NT2/D1 (cell line): ENCODE data around the gene PARP3.
"Not testable (repeated sequence)": the region's sequence is repeated elsewhere in the genome, so short reads cannot be mapped to it uniquely, and the experiment has no call there.

Source experiments
- DNase-seq: peaks from one replicate; pipeline ENCODE4 v3.0.0-alpha.2; 2011; ENCODE audit warnings: low read depth, low spot score
- H3K27me3 ChIP-seq: 2 replicates; pipeline ENCODE4 v1.6.0; 2011; ENCODE audit warnings: mild to moderate bottlenecking; ENCODE audit not compliant: insufficient read length, insufficient read depth
- H3K36me3 ChIP-seq: 2 replicates; pipeline ENCODE4 v1.6.1; 2011; ENCODE audit warnings: mild to moderate bottlenecking, low read length, mixed read lengths; ENCODE audit not compliant: insufficient read depth, insufficient read length
- H3K4me1 ChIP-seq: 2 replicates; pipeline ENCODE4 v1.5.1; 2011; ENCODE audit not compliant: insufficient read depth, insufficient read length
- H3K4me3 ChIP-seq: 2 replicates; pipeline ENCODE4 v1.5.1; 2011; ENCODE audit warnings: low read depth; ENCODE audit not compliant: insufficient read length
- H3K9ac ChIP-seq: 2 replicates; pipeline ENCODE4 v1.6.0; 2011; ENCODE audit warnings: low read depth; ENCODE audit not compliant: insufficient read length
- H3K9me3 ChIP-seq: 2 replicates; pipeline ENCODE4 v1.5.1; 2011; ENCODE audit warnings: mild to moderate bottlenecking, low read length; ENCODE audit not compliant: insufficient read depth
- SUZ12 ChIP-seq: IDR thresholded peaks from 2 replicates; pipeline ENCODE4 v1.6.1; 2011; ENCODE audit not compliant: insufficient read length, insufficient read depth; ENCODE audit errors: extremely low read depth
- YY1 ChIP-seq: IDR thresholded peaks from 2 replicates; pipeline ENCODE4 v1.6.1; 2011; ENCODE audit not compliant: insufficient read length, insufficient read depth
- ZNF274 ChIP-seq: IDR thresholded peaks from 2 replicates; pipeline ENCODE4 v1.6.1; 2011; ENCODE audit warnings: mild to moderate bottlenecking, low read depth, low read length

PARP3 gene

GRCh38 chr3:51986010-51986947, 44.1 kb downstream of the PARP3 start:
- H3K9me3 ChIP-seq = no peaks in the 10 kb centered on the region

GRCh38 chr3:51987568-51987967, 45.4 kb downstream of the PARP3 start:
- H3K9ac ChIP-seq = no peak overlapping the region
- H3K4me1 ChIP-seq = peaks cover 32% of the 10 kb centered on the region
- no peaks in the 10 kb centered on the region for H3K27me3 ChIP-seq
- no peak for DNase-seq
- H3K36me3 ChIP-seq = peaks cover 18% of the 10 kb centered on the region
- TF ChIP-seq YY1 (no peak), ZNF274 (no peak), SUZ12 (no peak)
- no peaks in the 10 kb centered on the region for H3K9me3 ChIP-seq
- no peak overlapping the region for H3K4me3 ChIP-seq

More at GRCh38 chr3:51986010-51986947, 44.1 kb downstream of the PARP3 start:
- no peak for DNase-seq
- H3K27me3 ChIP-seq = no peaks in the 10 kb centered on the region
- TF ChIP-seq YY1 = no peak
- no peak for TF ChIP-seq ZNF274
- no peak for TF ChIP-seq SUZ12
- no peak overlapping the region for H3K4me3 ChIP-seq
- H3K4me1 ChIP-seq = peaks cover 30% of the 10 kb centered on the region
- H3K9ac ChIP-seq = no peak overlapping the region
- H3K36me3 ChIP-seq = peaks cover 5% of the 10 kb centered on the region

DNA sequence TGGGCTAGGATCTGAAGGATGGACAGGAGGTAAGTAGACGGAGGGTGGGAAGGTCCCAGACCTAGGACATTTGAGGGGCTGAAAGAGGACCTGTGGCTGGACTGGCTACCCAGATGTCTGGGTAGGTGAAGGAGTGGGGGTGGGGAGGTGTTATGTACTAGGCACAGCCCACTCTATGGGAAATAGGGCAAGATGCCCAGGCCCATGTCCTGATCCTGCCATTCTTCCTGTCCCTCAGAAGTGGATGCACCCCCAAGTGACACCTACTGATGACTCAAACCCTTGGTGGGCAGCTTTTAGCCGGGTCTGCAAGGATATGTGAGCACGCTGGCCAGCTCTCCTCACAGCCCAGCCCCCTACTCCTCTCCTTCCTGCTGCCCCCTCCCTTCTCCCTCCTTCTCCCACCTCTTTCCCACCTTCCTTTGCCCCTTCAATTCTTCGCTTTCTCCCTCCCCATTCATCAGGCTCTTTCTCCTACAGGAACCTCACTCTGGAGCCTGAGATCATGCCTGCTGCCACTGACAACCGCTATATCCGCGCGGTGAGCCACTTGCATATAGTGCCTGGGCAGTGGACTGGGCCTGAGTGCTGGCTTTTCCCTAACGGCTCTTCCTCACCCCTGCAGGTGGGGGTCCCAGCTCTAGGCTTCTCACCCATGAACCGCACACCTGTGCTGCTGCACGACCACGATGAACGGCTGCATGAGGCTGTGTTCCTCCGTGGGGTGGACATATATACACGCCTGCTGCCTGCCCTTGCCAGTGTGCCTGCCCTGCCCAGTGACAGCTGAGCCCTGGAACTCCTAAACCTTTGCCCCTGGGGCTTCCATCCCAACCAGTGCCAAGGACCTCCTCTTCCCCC, 46.4 kb downstream of the PARP3 start:
- H3K9ac ChIP-seq = no peak overlapping the region
- peaks cover 26% of the 10 kb centered on the region for H3K36me3 ChIP-seq
- TF ChIP-seq YY1 (no peak), SUZ12 (no peak), ZNF274 (no peak)
- no peak overlapping the region for H3K4me3 ChIP-seq
- no peaks in the 10 kb centered on the region for H3K27me3 ChIP-seq
- H3K9me3 ChIP-seq = no peaks in the 10 kb centered on the region
- no peak for DNase-seq
- peaks cover 31% of the 10 kb centered on the region for H3K4me1 ChIP-seq

- not testable (repeated sequence) for DNase-seq, H3K9ac ChIP-seq, H3K9me3 ChIP-seq, H3K4me3 ChIP-seq, H3K27me3 ChIP-seq
- Histone ChIP-seq H3K36me3 (peaks cover 46% of the 10 kb centered on the region), H3K4me1 (peaks cover 27% of the 10 kb centered on the region)
These were observed 48.4 kb downstream of the PARP3 start for GRCh38 chr3:51990501-51990971.

- no peak for DNase-seq
These were observed 50.0 kb downstream of the PARP3 start for GRCh38 chr3:51992017-51992682.

GRCh38 chr3:51993657-51994056, 51.5 kb downstream of the PARP3 start:
- H3K4me1 ChIP-seq = peaks cover 20% of the 10 kb centered on the region
- H3K4me3 ChIP-seq, H3K9ac ChIP-seq, H3K9me3 ChIP-seq, H3K27me3 ChIP-seq, DNase-seq: not testable (repeated sequence)
- H3K36me3 ChIP-seq = peaks cover 46% of the 10 kb centered on the region

More at GRCh38 chr3:51992017-51992682, 50.0 kb downstream of the PARP3 start:
- H3K9ac ChIP-seq = no peak overlapping the region
- no peaks in the 10 kb centered on the region for H3K9me3 ChIP-seq
- H3K4me3 ChIP-seq = no peak overlapping the region
- no peak for TF ChIP-seq YY1
- H3K36me3 ChIP-seq = peaks cover 46% of the 10 kb centered on the region
- no peaks in the 10 kb centered on the region for H3K27me3 ChIP-seq
- peaks cover 25% of the 10 kb centered on the region for H3K4me1 ChIP-seq

DNA sequence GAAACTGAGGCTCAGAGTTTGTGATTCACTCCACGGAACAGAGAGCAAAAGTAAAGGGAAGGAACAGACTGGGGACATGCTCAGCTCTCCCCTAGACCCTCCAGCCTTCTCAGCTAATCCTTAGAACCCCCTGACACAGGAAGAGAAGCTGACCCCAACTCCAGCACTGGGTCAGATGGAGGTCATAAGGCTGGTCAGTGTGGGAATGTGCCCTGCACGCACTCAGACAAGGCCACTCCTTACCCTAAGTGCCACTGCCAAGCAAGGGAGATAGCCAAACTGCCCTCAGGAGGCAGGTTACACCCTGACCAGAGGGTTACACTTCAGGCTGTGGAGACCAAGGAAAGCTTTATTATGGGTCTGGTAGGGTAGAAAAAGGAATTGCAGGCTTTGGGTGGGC, 52.4 kb downstream of the PARP3 start:
- Histone ChIP-seq H3K9ac (peak overlapping the region; percentile 99), H3K27me3 (no peaks in the 10 kb centered on the region), H3K36me3 (peaks cover 43% of the 10 kb centered on the region), H3K4me3 (peak overlapping the region; percentile 98), H3K9me3 (no peaks in the 10 kb centered on the region), H3K4me1 (peaks cover 13% of the 10 kb centered on the region)
- no peak for DNase-seq
- TF ChIP-seq ZNF274 (no peak), SUZ12 (no peak), YY1 (no peak)
